ENCODE results near the gene PTTG1IP.

- TF ChIP-seq ZNF266 (tag by site-specific recombination; IDR thresholded peaks at IDR 0.05; ENCODE audit: low read depth) (no peak), CTCF (tag by site-specific recombination; IDR thresholded peaks at IDR 0.05) (no peak), ZNF274 (IDR thresholded peaks at IDR 0.05; ENCODE audit: low read length) (no peak), ZNF274 (tag by site-specific recombination; IDR thresholded peaks at IDR 0.05; ENCODE audit: borderline replicate concordance) (no peak), EGR2 (tag by site-specific recombination; IDR thresholded peaks at IDR 0.05; ENCODE audit: low read depth) (no peak), YY1 (tag by site-specific recombination; IDR thresholded peaks at IDR 0.05) (no peak), GLIS1 (tag by site-specific recombination; IDR thresholded peaks at IDR 0.05) (no peak), ZNF664 (tag by site-specific recombination; IDR thresholded peaks at IDR 0.05) (no peak)
Observed at GRCh38 chr21:44891631-44892031, 18.1 kb upstream of the PTTG1IP start.

Measured in HEK293 (cell line).